Muscle of back (tissue), 11 donors: ENCODE data around the gene SREBF1. TPM values are rescaled to one million over a fixed set of nuclear protein-coding genes. Genes with fewer than 3 reads are reported as not detected.
A peak's percentile ranks its signal among the peaks of the same experiment; 100 is the strongest.
"Not testable (repeated sequence)": the region's sequence is repeated elsewhere in the genome, so short reads cannot be mapped to it uniquely, and the experiment has no call there.

Source experiments
- DNase-seq, 3 donors: peaks; one replicate each; pipeline versions ENCODE4 v3.0.0 to v3.0.0-alpha.2; 2013
- polyA plus RNA-seq, 10 donors: library from polyadenylated mRNA; unstranded; fragments of 120-200 nt; gene quantifications; one replicate each; pipeline ENCODE4 v1.2.1, GENCODE V29; 2013; ENCODE audit not compliant: insufficient read length in 10 of 10

SREBF1 gene
- polyA plus RNA-seq, 10 donors: 22.4 to 50.1 (median 33.4) TPM

- peak in 2 of 3 donors; percentile 71 to 88 for DNase-seq
Measured at GRCh38 chr17:17812211-17813054, 24.4 kb downstream of the SREBF1 start.

- DNase-seq: peak in 2 of 3 donors; percentile 69 to 88
Measured at GRCh38 chr17:17811381-17812210, 25.2 kb downstream of the SREBF1 start.

GRCh38 chr17:17810895-17811248 is 25.9 kb downstream of the SREBF1 start:
- no peak for DNase-seq

DNA sequence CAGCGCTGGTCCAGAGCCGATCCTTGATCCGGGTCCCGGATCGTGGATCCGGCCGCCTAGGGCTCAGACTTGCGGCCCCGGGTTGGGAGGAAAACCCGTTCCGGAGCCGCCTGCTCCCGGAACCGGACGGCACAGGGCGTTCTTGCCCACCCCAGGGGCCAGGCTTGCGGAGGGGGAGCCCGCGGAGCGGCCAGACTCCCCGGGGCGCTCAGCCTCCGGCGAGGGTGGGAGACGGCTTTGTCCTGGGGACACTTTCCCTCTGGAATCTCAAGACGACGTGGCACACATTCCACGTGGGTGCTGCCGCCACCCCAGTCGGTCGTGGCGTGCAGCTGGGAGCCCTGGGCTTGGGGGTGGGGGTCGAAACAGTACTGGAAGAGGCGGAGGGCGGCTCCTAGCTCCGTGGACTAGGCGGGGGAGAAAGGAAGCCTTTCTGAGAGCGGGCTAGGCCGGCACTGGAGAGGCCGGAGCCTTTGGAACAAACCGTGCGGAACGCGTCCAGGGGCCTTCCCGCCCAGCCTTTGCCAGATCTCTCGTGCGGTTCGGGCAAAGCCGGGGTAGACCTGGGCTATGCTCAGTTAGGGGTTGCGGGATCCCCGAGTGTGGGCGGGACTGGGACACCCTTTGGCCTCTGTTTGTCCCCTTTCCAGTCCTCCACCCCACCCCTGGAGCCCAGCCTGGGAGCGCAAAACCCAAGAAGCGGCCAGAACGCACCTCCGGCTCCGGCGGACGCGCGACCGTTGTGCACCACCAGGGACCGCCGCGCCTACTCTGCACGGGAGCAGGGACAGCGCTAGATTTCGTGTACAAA is 26.5 kb downstream of the SREBF1 start:
- DNase-seq: peak; percentile 62 to 93 (median 82)

- DNase-seq: no peak
Measured at GRCh38 chr17:17809531-17810083, 27.2 kb downstream of the SREBF1 start.

GRCh38 chr17:17808706-17809432 is 27.9 kb downstream of the SREBF1 start:
- DNase-seq: peak in 1 of 3 donors; percentile 57

GRCh38 chr17:17808200-17808599 is 28.6 kb downstream of the SREBF1 start:
- DNase-seq: not testable (repeated sequence)

- DNase-seq: no peak
Measured at GRCh38 chr17:17807440-17807839, 29.3 kb downstream of the SREBF1 start.

- DNase-seq: peak in 1 of 3 donors; percentile 46
Measured at GRCh38 chr17:17806611-17807274, 30.0 kb downstream of the SREBF1 start.

DNA sequence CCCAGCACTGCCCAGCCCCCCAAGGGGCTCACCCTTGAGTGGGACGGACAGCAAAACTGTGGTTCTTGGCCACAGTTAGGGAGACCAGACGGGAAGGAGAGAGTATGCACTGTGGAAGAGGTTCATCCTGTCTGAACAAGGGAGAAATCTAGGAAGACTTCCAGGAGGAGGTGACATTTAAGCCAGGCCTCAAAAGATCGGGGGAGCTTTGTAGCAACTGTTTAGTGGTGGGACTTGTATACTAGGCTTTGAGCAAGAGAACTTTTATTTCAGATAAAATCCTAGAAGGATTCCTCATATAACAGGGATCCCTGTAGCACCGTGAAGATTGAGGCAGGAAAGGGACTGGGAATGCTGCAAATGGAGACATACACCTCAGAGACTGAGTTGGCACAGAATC is 30.8 kb downstream of the SREBF1 start:
- no peak for DNase-seq

DNA sequence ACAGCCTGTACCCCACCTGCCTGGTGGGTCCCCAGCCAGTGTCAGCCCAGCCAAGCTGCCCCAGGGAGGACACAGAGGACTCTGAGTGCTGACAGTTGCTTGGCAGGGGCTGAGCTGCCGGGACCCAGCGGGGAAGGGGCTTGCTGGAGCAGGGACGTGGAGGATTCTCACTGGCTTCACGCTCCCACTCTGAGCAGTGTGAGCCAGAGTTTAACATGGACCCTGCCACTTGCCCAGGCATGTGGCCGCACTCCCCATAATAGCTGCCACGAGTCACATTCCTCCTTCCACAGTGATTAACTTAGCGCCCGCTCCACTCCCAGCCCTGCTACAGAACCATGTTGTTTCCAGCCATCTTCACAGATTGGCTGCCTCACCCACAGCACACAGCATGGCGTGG is 31.2 kb downstream of the SREBF1 start:
- DNase-seq: no peak

GRCh38 chr17:17804007-17804406 is 32.8 kb downstream of the SREBF1 start:
- no peak for DNase-seq

DNA sequence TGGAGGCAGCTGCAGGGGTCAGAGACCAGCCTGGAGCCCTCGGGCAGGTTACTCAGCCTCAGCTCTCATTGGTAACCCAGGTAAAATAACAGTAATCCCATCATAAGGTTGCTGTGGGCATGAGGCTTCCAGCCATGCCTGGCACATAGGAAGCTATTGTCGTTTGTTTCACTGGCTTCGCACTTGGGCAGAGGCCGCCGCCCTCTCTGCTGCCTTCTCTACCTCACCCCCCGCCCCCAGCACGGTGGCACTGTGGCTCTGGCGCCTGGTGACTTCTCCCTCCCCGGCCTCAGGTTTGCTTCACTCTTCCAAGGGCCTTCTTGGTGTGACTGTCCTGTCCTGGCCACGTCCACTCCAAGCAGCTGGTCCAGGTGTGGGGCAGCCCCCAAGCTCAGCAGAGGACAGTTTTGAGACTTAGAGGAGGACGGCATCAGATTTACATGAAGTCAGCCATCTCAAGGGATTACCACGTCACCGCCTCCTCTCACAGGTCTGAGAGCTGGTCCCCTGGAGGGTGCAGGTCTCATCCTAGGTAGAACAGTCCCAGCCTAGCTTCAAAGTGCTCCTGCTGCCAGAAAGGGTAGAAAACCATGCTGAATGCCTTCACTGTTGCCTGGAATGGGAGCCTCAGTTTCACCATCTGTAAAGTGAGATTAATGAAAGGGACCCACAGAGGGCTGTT is 34.8 kb downstream of the SREBF1 start:
- DNase-seq: no peak

GRCh38 chr17:17800504-17801021 is 36.2 kb downstream of the SREBF1 start:
- no peak for DNase-seq

DNA sequence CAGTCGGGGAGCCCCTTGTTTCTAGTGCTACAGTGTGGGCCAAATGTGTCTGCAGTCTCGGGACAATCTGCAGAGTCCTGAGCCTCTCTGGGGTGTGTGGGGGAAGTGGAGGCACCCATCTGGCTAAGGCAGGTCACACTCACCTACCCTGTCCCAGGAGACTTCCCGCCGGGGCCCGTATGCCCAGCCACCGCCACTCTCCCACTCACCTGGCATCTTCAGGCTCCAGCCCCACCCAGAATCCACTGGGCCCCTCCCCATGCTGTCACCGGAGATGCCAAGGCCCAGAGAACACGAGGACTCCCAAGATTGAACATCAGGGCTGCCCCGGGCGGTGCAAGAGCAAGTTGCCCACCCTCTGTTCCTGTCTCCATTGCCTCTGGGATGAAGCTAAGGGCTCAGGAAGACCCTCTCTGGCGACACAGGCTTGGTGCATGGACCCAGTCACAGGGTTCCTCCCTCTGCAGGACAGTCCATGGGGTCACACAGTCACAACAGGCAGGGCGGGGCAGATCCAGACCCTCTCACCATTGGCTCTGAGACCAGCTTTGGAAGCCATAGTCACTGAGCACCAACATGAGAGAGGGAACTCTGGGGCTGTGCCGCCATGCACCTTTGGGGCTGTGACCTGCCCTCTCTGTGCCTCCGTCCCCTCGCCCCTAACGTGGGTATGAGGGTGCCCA is 38.1 kb downstream of the SREBF1 start:
- DNase-seq: no peak

DNA sequence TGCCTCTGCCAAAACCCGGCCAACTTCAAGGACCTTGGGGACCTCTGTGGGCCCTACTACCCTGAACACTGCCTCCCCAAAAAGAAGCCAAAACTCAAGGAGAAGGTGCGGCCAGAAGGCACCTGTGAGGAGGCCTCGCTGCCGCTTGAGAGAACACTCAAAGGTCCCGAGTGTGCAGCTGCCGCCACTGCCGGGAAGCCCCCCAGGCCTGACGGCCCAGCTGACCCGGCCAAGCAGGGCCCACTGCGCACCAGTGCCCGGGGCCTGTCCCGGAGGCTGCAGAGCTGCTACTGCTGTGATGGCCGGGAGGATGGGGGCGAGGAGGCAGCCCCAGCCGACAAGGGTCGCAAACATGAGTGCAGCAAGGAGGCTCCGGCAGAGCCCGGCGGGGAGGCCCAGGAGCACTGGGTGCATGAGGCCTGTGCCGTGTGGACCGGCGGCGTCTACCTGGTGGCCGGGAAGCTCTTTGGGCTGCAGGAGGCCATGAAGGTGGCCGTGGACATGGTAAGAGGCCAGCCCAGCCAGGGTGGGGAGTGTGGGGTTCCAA is 38.7 kb downstream of the SREBF1 start:
- DNase-seq: no peak

GRCh38 chr17:17797119-17797809 is 39.5 kb downstream of the SREBF1 start:
- DNase-seq: no peak

DNA sequence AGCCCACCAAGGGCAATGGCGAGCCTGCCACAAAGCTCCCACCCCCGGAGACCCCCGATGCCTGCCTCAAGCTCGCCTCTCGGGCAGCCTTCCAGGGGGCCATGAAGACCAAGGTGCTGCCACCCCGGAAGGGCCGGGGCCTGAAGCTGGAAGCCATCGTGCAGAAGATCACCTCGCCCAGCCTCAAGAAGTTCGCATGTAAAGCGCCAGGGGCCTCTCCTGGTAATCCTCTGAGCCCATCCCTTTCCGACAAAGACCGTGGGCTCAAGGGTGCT is 40.1 kb downstream of the SREBF1 start:
- DNase-seq: no peak
